Effector memory CD4-positive, alpha-beta T cell (primary cell): ENCODE results near the gene ABCG2.

Experiments
- DNase-seq, 3 donors: peaks; one replicate each; pipeline ENCODE4 v3.0.0-alpha.2; 2020
- H3K27ac ChIP-seq: 2 replicates; pipeline ENCODE4 v1.7.0; 2013; ENCODE audit warnings: mild to moderate bottlenecking, low read length, moderate library complexity; ENCODE audit not compliant: insufficient read depth, poor library complexity, severe bottlenecking
- H3K27me3 ChIP-seq: replicated peaks from 2 replicates; pipeline ENCODE4 v1.7.0; 2013; ENCODE audit warnings: mild to moderate bottlenecking, low read length; ENCODE audit not compliant: insufficient read depth, control insufficient read depth, poor library complexity, severe bottlenecking
- H3K36me3 ChIP-seq: 2 replicates; pipeline ENCODE4 v1.7.0; 2013; ENCODE audit warnings: mild to moderate bottlenecking, low read length, moderate library complexity; ENCODE audit not compliant: control insufficient read depth, insufficient read depth
- H3K4me1 ChIP-seq: 2 replicates; pipeline ENCODE4 v1.7.0; 2013; ENCODE audit warnings: low read length, mild to moderate bottlenecking; ENCODE audit not compliant: control insufficient read depth, insufficient read depth, poor library complexity, severe bottlenecking
- H3K4me3 ChIP-seq: 2 replicates; pipeline ENCODE4 v1.7.0; 2013; ENCODE audit warnings: low read length, low read depth, mild to moderate bottlenecking; ENCODE audit not compliant: insufficient read depth, poor library complexity, severe bottlenecking
- H3K9me3 ChIP-seq: 2 replicates; pipeline ENCODE4 v1.7.0; 2013; ENCODE audit warnings: mild to moderate bottlenecking, low read length, moderate library complexity; ENCODE audit not compliant: control insufficient read depth

ABCG2 gene

DNA sequence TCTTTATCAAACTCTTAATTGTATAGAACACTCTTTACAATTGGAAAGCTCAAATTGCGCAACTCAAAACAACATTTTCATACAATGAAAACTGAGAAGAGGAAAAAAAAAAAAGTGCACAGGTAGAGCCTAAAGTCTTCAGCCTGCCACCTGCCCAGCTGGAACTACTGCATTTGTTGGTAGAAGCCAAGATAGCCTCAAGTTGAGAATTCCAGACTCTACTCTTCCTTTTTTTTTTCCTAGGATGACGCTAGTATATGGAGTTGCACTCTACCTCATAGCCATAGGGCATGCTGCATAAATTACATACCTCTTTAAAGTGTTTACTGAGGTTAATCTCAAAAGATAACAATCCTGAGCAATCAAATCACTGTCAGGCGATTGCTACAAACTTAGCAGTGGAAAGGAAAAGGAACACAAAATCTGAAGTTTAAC lies 13.6 kb downstream of the ABCG2 start:
- no peaks in the 10 kb centered on the region for H3K36me3 ChIP-seq
- H3K4me3 ChIP-seq, result no peak overlapping the region
- H3K4me1 ChIP-seq, result no peaks in the 10 kb centered on the region
- no peaks in the 10 kb centered on the region for H3K27me3 ChIP-seq
- no peaks in the 10 kb centered on the region for H3K9me3 ChIP-seq
- DNase-seq, result no peak
- no peak overlapping the region for H3K27ac ChIP-seq

DNA sequence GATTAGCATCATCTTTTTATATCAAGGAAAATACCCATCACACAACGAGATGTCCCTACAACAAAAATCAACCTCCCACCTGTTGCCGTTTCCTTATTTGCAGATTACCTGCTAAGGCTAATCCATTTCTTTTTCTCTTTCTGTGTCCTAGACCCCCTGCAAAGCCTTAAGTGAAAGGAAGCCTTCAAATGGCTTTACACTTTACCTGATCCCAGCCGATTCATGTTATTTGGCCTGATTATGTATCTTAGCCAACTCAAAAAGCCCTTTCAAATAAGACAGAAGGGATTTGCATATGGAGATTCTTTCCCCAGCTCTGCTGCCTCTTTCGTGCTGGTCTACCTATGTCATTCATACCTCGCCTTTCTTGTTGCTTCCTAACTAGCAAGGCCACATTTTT lies 14.4 kb downstream of the ABCG2 start:
- H3K4me1 ChIP-seq, result no peaks in the 10 kb centered on the region
- H3K4me3 ChIP-seq, result no peak overlapping the region
- no peak overlapping the region for H3K27ac ChIP-seq
- H3K36me3 ChIP-seq, result no peaks in the 10 kb centered on the region
- H3K9me3 ChIP-seq, result no peaks in the 10 kb centered on the region
- no peak for DNase-seq
- no peaks in the 10 kb centered on the region for H3K27me3 ChIP-seq

DNA sequence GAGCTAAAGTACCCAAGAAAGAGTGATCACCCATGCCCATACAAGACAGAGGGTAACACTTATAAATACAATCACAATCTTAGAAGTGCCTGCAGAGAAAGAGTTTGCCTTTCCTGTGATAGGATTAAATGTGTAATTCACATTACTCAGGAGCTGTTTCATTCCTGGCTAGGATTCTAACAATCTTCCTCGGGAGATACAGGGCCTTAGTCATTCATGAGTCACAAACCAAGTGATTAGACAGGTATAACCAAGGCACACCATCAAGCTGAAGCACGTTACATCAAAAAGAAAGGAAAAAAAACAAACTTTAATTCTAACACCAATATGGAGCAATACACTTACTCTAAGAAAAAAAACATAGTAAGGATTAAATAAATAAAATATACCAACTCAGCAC lies 14.9 kb downstream of the ABCG2 start:
- H3K9me3 ChIP-seq, result no peaks in the 10 kb centered on the region
- DNase-seq, result no peak
- no peaks in the 10 kb centered on the region for H3K4me1 ChIP-seq
- no peak overlapping the region for H3K27ac ChIP-seq
- no peak overlapping the region for H3K4me3 ChIP-seq
- no peaks in the 10 kb centered on the region for H3K36me3 ChIP-seq
- H3K27me3 ChIP-seq, result no peaks in the 10 kb centered on the region

DNA sequence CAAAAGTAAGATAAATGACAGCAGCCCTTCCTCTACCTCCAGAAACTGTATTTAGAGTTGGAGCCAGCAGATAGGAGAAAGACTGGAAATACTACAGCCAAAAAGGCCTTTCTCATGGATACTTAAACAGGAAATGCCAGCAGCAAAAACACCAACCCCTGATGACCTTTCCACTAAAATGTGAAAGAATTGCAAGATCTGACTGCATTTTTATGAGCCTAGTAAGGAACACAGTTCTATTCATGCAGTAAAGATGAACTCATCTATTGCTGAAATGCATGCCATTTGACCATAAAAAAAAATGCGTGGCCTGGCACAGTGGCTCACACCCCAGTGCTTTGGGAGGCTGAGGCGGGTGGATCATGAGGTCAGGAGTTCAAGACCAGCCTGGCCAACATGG lies 19.9 kb downstream of the ABCG2 start:
- Histone ChIP-seq H3K4me3 (no peak overlapping the region), H3K36me3 (no peaks in the 10 kb centered on the region), H3K27me3 (no peaks in the 10 kb centered on the region), H3K9me3 (no peaks in the 10 kb centered on the region), H3K4me1 (no peaks in the 10 kb centered on the region), H3K27ac (no peak overlapping the region)
- DNase-seq, result no peak

DNA sequence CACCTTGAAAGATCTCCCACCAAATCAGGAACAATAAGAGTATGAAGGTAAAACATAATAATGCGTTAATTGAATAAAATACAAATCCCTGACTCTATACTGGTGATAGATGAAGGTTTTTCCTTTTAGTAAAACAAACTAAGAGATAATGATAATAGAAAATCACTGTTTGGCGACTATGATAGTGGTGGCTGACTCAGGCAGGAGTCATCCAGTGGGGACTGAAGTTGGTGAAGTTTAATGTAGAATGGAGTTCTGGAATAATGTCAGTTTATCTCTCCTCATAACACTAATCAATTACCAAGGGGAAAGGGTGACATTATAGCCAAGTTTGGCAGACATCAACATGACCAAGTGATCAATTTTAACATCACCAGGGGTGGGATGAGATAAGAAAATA lies 21.3 kb downstream of the ABCG2 start:
- H3K4me3 ChIP-seq, result no peak overlapping the region
- no peaks in the 10 kb centered on the region for H3K9me3 ChIP-seq
- no peak overlapping the region for H3K27ac ChIP-seq
- H3K36me3 ChIP-seq, result no peaks in the 10 kb centered on the region
- no peaks in the 10 kb centered on the region for H3K27me3 ChIP-seq
- H3K4me1 ChIP-seq, result no peaks in the 10 kb centered on the region
- no peak for DNase-seq

DNA sequence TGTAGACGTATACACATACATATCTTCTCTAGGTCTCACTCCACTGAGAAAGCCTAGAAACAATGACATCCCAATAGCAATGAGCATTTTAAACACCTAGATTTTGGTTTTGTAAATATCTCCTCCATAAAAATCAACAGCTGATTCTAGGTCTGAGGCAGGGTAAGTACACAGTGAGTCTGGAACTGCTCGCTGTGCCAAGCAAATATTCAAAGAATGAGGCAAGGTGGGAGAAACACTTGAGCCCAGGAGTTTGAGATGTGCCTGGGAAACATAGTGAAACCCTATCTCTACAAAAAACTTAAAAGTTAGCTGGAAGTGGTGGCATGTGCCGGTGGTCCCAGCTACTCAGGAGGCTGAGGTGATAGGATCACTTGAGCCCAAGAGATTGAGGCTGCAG lies 22.2 kb downstream of the ABCG2 start:
- Histone ChIP-seq H3K36me3 (no peaks in the 10 kb centered on the region), H3K27me3 (no peaks in the 10 kb centered on the region), H3K4me1 (no peaks in the 10 kb centered on the region), H3K27ac (no peak overlapping the region), H3K4me3 (no peak overlapping the region), H3K9me3 (no peaks in the 10 kb centered on the region)
- DNase-seq, result no peak

DNA sequence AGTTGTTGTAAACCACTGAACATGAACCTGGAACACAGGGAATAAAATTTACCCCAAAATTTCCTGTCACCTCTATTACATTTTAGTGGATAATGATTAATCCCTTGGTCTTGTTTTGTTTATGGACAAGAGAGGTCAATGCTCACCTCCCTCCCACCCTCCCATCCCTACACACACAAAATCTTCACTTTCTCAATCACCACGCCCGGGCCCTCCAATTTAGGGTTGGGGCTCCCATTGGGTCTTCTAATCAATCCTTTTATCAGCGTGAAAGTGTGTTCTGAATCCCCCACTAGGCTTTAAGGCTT lies 23.1 kb downstream of the ABCG2 start:
- Histone ChIP-seq H3K4me1 (no peaks in the 10 kb centered on the region), H3K4me3 (no peak overlapping the region), H3K27me3 (no peaks in the 10 kb centered on the region)

DNA sequence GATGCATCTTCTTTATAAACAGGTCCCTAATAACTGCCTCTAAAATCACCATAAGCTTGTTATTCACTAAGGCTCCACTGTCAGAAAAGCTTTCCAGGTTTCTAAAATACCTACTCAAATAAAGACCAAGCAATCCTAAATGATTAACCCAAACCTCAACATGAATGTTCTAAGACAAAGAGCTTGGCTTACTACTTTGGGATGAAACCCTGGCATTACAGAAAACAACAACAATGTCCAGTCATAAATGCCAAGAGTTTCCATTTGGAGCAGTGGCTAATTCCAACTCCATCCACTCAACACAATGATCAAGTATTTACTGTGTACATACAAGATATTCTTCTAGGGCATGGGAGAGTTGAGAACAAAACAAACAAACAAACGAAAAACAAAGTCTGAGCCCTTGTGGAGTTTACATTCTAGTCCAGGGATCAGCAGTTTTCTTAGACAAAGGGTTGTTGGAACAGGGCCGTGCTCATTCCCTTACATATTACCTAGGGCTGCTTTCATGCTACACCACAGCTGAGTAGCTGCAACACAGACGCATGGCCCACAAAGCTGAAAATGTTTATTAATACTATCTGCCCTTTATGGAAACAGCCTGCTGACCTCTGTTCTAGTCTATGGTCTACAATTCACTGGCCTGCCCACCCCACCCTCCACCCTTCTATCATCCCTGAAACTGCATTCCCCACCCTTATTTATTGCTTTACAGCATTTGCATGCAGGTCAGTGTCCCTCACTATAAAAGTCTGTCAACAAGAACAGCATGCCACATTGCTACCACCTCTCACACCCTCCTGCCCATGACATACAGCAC lies 23.7 kb downstream of the ABCG2 start:
- Histone ChIP-seq H3K27me3 (no peaks in the 10 kb centered on the region), H3K4me3 (no peak overlapping the region), H3K36me3 (no peaks in the 10 kb centered on the region), H3K27ac (no peak overlapping the region), H3K9me3 (no peaks in the 10 kb centered on the region), H3K4me1 (no peaks in the 10 kb centered on the region)
- DNase-seq, result no peak

More for the DNA sequence above, 23.1 kb downstream of the ABCG2 start:
- no peak for DNase-seq
- Histone ChIP-seq H3K27ac (no peak overlapping the region), H3K36me3 (no peaks in the 10 kb centered on the region), H3K9me3 (no peaks in the 10 kb centered on the region)

DNA sequence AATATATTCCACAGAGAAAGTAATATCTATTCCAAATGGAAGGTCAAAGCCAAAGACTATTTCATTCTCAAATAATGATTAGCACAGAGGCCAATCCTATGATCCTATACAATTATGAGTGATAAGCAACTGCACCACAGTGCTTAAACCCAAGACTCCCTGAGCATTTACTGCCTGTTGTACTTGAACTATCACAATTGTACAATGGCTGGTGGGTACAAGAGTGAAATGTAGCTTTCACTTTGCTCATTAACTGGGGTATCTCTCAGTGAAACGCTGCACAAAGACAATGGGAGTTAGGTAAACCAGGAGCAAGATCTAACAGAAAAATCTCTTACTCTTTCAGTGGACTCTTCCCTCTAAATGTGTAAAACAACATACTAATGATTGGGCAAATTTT lies 24.3 kb downstream of the ABCG2 start:
- Histone ChIP-seq H3K27me3 (no peaks in the 10 kb centered on the region), H3K27ac (no peak overlapping the region), H3K4me3 (no peak overlapping the region), H3K9me3 (no peaks in the 10 kb centered on the region), H3K4me1 (no peaks in the 10 kb centered on the region), H3K36me3 (no peaks in the 10 kb centered on the region)
- DNase-seq, result no peak

DNA sequence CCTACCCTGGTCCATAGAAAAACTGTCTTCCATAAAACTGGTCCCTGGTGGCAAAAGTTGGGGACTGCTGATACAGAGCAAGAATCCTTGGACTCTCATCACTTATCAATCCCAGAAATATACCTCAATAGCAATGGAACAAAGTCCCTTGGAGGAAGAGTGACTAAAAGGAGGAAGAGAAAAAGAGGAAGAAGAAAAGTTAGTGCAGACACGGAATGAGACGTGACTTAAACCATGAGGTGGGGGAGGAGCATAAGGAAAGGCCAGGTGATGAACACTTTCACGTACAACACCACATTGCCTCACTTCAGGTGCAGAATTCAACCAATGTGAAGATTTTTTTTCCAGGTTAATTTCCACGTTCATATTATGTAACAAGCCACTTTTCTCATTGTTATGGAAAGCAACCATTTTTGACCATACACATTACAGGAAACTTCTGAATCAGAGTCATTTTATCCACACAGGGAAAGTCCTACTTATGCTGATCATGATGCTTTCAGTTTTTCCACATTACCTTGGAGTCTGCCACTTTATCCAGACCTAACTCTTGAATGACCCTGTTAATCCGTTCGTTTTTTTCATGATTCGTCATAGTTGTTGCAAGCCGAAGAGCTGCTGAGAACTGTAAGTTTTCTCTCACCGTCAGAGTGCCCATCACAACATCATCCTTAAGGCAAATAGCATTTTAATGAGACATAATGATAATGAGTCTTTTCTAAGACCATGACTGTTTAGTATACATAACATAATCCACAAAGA lies 27.7 kb downstream of the ABCG2 start:
- no peak for DNase-seq
- no peak overlapping the region for H3K4me3 ChIP-seq

More for the DNA sequence above, 27.7 kb downstream of the ABCG2 start:
- Histone ChIP-seq H3K9me3 (no peaks in the 10 kb centered on the region), H3K27me3 (no peaks in the 10 kb centered on the region), H3K36me3 (no peaks in the 10 kb centered on the region), H3K4me1 (no peaks in the 10 kb centered on the region), H3K27ac (no peak overlapping the region)
